HepG2 (cell line): ENCODE measurements around the gene NTN4. TPM values are rescaled to one million over a fixed set of nuclear protein-coding genes. Genes with fewer than 3 reads are reported as not detected.

Source experiments
- AHR ChIP-seq: IDR thresholded peaks from 2 replicates; pipeline ENCODE4 v1.6.1; 2018; ENCODE audit warnings: missing genetic modification reagents, missing compliant biosample characterization
- HNRNPLL ChIP-seq: fragments of 200-400 bp; formaldehyde crosslinking; IDR thresholded peaks from 2 replicates; pipeline ENCODE4 v1.6.1; 2017; ENCODE audit warnings: mild to moderate bottlenecking, low read depth, low read length; ENCODE audit not compliant: poor library complexity, severe bottlenecking
- KAT2B ChIP-seq: fragments of 150-350 bp; IDR thresholded peaks from 2 replicates; pipeline ENCODE4 v1.6.1; 2014; ENCODE audit warnings: low read depth, low read length, borderline replicate concordance
- KDM3A ChIP-seq: IDR thresholded peaks from 2 replicates; pipeline ENCODE4 v1.6.1; 2018; ENCODE audit warnings: low read depth, missing compliant biosample characterization
- PITX1 ChIP-seq: sonication (generic); formaldehyde crosslinking; IDR thresholded peaks from 2 replicates; pipeline ENCODE4 v1.5.1; 2020; ENCODE audit warnings: mild to moderate bottlenecking, missing genetic modification reagents
- POLR2AphosphoS2 ChIP-seq: IDR thresholded peaks from 2 replicates; pipeline ENCODE4 v1.6.1; 2011; ENCODE audit warnings: low read depth, low read length, improper control_type of control experiment
- SIN3A ChIP-seq: IDR thresholded peaks from 2 replicates; pipeline ENCODE4 v1.6.1; 2011; ENCODE audit warnings: low read depth, mild to moderate bottlenecking, control low read depth, low read length, borderline replicate concordance
- SIN3B ChIP-seq: fragments of 150-350 bp; IDR thresholded peaks from 2 replicates; pipeline ENCODE4 v1.6.1; 2014; ENCODE audit warnings: low read length
- SMAD1 ChIP-seq: sonication (generic); formaldehyde crosslinking; IDR thresholded peaks from 2 replicates; pipeline ENCODE4 v1.4.0; 2020; ENCODE audit warnings: missing genetic modification reagents, low read depth, mild to moderate bottlenecking, borderline replicate concordance
- ZFAT ChIP-seq: sonication (generic); formaldehyde crosslinking; conservative IDR thresholded peaks from 2 replicates; pipeline ENCODE4 v1.8.1; 2023; ENCODE audit warnings: missing genetic modification reagents, inconsistent platforms
- ZNF317 ChIP-seq: sonication (generic); formaldehyde crosslinking; IDR thresholded peaks from 2 replicates; pipeline ENCODE4 v1.5.0; 2020; ENCODE audit warnings: mild to moderate bottlenecking, missing genetic modification reagents
- ZNF891 ChIP-seq: sonication (generic); formaldehyde crosslinking; IDR thresholded peaks from 2 replicates; pipeline ENCODE4 v1.5.0; 2020; ENCODE audit warnings: mild to moderate bottlenecking, missing genetic modification reagents
- polyA plus RNA-seq, 8 experiments: library from polyadenylated mRNA; depleted of rRNA in 3 of 8; stranded (reverse) in 7 of 8; unstranded in 1 of 8; fragments of >200 nt; fragmentation: Illumina TruSeq in 4 of 8; extraction: Trizol in 4 of 8; gene quantifications; 2 replicates each; pipeline versions ENCODE4 v1.2.1 to v1.2.3, GENCODE V29; 2011 to 2016; ENCODE audit warnings: low read depth in 4 of 8, missing spikeins in 1 of 8, mixed read lengths in 1 of 8; ENCODE audit not compliant: insufficient read depth in 1 of 8
- total RNA-seq, 5 experiments: library from RNA; depleted of rRNA; stranded (reverse); fragments of >200 nt; fragmentation: Illumina TruSeq; extraction: Trizol; gene quantifications; 2 replicates each; pipeline ENCODE4 v1.2.3, GENCODE V29; 2016; ENCODE audit warnings: low read depth in 1 of 5
- TF ChIP-seq, protein P1 (sequence below): sonication (generic); formaldehyde crosslinking; IDR thresholded peaks from 2 replicates; pipeline ENCODE4 v1.5.1; 2020; ENCODE audit warnings: mild to moderate bottlenecking, missing genetic modification reagents, moderate library complexity
- TF ChIP-seq, protein P2 (sequence below): fragments of 450-650 bp; IDR thresholded peaks from 2 replicates; pipeline ENCODE4 v1.6.1; 2017; ENCODE audit warnings: mild to moderate bottlenecking
- TF ChIP-seq, protein P3 (sequence below): sonication (generic); formaldehyde crosslinking; IDR thresholded peaks from 2 replicates; pipeline ENCODE4 v1.9.0; 2022; ENCODE audit warnings: low read depth, missing genetic modification reagents
- TF ChIP-seq, protein P4 (sequence below): sonication (generic); formaldehyde crosslinking; conservative IDR thresholded peaks from 2 replicates; pipeline ENCODE4 v1.8.0; 2022; ENCODE audit warnings: mild to moderate bottlenecking, moderate library complexity, missing genetic modification reagents
- TF ChIP-seq, protein P5 (sequence below): IDR thresholded peaks from 2 replicates; pipeline ENCODE4 v1.6.1; 2016

Gene NTN4
- total and polyA plus RNA-seq, 2 of the 13 experiments (the other 11 are each of a cell fraction or from before 2014, with no cell fraction given), result 7.8 to 11.5 TPM

DNA sequence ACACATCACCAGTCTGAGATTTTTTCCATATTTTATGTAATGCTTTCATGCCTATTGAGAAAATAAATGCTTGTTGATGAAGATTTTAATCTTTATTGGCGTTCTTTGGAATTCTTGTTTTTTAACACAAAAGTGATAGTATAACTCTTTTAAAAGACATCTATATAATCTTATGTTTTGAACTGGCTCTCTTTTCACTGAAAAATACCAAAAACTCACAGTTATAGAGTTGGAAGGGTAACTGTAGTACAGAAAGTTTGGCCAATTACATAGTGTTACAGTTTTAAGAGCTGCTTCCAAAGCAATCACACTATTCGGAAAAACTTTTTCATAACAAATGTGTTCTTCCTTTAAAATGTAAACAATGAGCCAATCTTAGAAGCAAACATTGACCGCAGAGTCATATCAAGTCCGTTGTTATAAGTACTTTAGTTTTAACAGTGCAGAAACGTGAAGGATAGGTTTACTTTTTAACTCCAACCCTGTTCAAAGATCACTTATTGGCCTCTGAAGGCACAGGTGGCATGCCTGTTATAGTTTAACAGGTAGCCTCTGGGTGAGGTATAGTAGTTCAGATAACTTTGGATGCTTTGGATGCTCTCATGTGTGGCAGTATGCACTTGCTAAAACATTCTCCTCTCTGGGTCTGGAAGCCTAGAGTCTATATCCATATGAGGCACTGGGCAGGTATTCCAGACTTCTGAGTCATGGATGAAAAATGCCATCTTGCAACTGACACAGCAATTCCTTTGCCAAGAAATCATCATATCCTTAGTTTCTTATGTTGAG is 12.1 kb upstream of the NTN4 start (continued):
- TF ChIP-seq, protein P1, sequence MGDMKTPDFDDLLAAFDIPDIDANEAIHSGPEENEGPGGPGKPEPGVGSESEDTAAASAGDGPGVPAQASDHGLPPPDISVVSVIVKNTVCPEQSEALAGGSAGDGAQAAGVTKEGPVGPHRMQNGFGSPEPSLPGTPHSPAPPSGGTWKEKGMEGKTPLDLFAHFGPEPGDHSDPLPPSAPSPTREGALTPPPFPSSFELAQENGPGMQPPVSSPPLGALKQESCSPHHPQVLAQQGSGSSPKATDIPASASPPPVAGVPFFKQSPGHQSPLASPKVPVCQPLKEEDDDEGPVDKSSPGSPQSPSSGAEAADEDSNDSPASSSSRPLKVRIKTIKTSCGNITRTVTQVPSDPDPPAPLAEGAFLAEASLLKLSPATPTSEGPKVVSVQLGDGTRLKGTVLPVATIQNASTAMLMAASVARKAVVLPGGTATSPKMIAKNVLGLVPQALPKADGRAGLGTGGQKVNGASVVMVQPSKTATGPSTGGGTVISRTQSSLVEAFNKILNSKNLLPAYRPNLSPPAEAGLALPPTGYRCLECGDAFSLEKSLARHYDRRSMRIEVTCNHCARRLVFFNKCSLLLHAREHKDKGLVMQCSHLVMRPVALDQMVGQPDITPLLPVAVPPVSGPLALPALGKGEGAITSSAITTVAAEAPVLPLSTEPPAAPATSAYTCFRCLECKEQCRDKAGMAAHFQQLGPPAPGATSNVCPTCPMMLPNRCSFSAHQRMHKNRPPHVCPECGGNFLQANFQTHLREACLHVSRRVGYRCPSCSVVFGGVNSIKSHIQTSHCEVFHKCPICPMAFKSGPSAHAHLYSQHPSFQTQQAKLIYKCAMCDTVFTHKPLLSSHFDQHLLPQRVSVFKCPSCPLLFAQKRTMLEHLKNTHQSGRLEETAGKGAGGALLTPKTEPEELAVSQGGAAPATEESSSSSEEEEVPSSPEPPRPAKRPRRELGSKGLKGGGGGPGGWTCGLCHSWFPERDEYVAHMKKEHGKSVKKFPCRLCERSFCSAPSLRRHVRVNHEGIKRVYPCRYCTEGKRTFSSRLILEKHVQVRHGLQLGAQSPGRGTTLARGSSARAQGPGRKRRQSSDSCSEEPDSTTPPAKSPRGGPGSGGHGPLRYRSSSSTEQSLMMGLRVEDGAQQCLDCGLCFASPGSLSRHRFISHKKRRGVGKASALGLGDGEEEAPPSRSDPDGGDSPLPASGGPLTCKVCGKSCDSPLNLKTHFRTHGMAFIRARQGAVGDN (CRISPR knock-in tag), result no peak
- TF ChIP-seq AHR (CRISPR knock-in tag) (no peak), ZNF317 (CRISPR knock-in tag) (peak; percentile 29; the same call in 1 of the 2 replicates), ZFAT (CRISPR knock-in tag) (no peak), ZNF891 (CRISPR knock-in tag) (no peak), KDM3A (CRISPR knock-in tag) (no peak), POLR2AphosphoS2 (no peak), SIN3B (no peak), KAT2B (no peak), SIN3A (no peak), SMAD1 (CRISPR knock-in tag) (no peak), HNRNPLL (no peak), PITX1 (CRISPR knock-in tag) (peak; percentile 57)
- TF ChIP-seq, protein P2, sequence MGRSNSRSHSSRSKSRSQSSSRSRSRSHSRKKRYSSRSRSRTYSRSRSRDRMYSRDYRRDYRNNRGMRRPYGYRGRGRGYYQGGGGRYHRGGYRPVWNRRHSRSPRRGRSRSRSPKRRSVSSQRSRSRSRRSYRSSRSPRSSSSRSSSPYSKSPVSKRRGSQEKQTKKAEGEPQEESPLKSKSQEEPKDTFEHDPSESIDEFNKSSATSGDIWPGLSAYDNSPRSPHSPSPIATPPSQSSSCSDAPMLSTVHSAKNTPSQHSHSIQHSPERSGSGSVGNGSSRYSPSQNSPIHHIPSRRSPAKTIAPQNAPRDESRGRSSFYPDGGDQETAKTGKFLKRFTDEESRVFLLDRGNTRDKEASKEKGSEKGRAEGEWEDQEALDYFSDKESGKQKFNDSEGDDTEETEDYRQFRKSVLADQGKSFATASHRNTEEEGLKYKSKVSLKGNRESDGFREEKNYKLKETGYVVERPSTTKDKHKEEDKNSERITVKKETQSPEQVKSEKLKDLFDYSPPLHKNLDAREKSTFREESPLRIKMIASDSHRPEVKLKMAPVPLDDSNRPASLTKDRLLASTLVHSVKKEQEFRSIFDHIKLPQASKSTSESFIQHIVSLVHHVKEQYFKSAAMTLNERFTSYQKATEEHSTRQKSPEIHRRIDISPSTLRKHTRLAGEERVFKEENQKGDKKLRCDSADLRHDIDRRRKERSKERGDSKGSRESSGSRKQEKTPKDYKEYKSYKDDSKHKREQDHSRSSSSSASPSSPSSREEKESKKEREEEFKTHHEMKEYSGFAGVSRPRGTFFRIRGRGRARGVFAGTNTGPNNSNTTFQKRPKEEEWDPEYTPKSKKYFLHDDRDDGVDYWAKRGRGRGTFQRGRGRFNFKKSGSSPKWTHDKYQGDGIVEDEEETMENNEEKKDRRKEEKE, result no peak
- TF ChIP-seq, protein P3, sequence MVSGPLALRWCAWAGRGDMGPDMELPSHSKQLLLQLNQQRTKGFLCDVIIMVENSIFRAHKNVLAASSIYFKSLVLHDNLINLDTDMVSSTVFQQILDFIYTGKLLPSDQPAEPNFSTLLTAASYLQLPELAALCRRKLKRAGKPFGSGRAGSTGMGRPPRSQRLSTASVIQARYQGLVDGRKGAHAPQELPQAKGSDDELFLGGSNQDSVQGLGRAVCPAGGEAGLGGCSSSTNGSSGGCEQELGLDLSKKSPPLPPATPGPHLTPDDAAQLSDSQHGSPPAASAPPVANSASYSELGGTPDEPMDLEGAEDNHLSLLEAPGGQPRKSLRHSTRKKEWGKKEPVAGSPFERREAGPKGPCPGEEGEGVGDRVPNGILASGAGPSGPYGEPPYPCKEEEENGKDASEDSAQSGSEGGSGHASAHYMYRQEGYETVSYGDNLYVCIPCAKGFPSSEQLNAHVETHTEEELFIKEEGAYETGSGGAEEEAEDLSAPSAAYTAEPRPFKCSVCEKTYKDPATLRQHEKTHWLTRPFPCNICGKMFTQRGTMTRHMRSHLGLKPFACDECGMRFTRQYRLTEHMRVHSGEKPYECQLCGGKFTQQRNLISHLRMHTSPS (CRISPR knock-in tag), result peak; percentile 54; the same call in 1 of the 2 replicates
- TF ChIP-seq, protein P4, sequence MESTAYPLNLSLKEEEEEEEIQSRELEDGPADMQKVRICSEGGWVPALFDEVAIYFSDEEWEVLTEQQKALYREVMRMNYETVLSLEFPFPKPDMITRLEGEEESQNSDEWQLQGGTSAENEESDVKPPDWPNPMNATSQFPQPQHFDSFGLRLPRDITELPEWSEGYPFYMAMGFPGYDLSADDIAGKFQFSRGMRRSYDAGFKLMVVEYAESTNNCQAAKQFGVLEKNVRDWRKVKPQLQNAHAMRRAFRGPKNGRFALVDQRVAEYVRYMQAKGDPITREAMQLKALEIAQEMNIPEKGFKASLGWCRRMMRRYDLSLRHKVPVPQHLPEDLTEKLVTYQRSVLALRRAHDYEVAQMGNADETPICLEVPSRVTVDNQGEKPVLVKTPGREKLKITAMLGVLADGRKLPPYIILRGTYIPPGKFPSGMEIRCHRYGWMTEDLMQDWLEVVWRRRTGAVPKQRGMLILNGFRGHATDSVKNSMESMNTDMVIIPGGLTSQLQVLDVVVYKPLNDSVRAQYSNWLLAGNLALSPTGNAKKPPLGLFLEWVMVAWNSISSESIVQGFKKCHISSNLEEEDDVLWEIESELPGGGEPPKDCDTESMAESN (CRISPR knock-in tag), result 0 out of 2 replicates have a peak, but pooled peaks have one; percentile 40
- TF ChIP-seq, protein P5, sequence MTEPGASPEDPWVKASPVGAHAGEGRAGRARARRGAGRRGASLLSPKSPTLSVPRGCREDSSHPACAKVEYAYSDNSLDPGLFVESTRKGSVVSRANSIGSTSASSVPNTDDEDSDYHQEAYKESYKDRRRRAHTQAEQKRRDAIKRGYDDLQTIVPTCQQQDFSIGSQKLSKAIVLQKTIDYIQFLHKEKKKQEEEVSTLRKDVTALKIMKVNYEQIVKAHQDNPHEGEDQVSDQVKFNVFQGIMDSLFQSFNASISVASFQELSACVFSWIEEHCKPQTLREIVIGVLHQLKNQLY (CRISPR knock-in tag), result peak; percentile 35; the same call in 1 of the 2 replicates
